ENCODE results near the gene NBEAL1. TPM values are rescaled to one million over a fixed set of nuclear protein-coding genes. Genes with fewer than 3 reads are reported as not detected.

Gene NBEAL1
- total RNA-seq (2022; extraction: Qiagen RNA extraction; ENCODE audit: low read depth) = 3.0 to 5.2 TPM (median 4.4 TPM) in 5 replicates

GRCh38 chr2:203014456-203015199, at the start of gene NBEAL1:
Gene NBEAL1, plus strand, starts transcription at chr2:203014875. Its CDS starts 1,510 bp downstream, at chr2:203016385.

GRCh38 chr2:203238704-203239526, 224.2 kb downstream of the NBEAL1 start, which contains the start of gene CYP20A1:
Gene CYP20A1, plus strand, starts transcription at chr2:203239018. Its CDS starts 45 bp downstream, at chr2:203239063.

Other genes with a start within 250 kb of the NBEAL1 start
- gene ICA1L, start 143.1 kb upstream of the NBEAL1 start, total RNA-seq (2022; extraction: Qiagen RNA extraction; ENCODE audit: low read depth) = 1.2 to 2.5 TPM (median 1.6 TPM) in 5 replicates
- 59.4 to 86.1 TPM (median 70.7 TPM) in 5 replicates for gene WDR12, start 103.2 kb upstream of the NBEAL1 start, total RNA-seq (2022; extraction: Qiagen RNA extraction; ENCODE audit: low read depth)
- gene CARF, start 102.6 kb upstream of the NBEAL1 start, total RNA-seq (2022; extraction: Qiagen RNA extraction; ENCODE audit: low read depth) = 1.2 to 1.9 TPM (median 1.4 TPM) in 5 replicates
- 8.0 to 11.9 TPM (median 9.1 TPM) in 5 replicates for gene CYP20A1, start 224.1 kb downstream of the NBEAL1 start, total RNA-seq (2022; extraction: Qiagen RNA extraction; ENCODE audit: low read depth)